ENCODE measurements around the gene SLC25A25. TPM values are rescaled to one million over a fixed set of nuclear protein-coding genes. Genes with fewer than 3 reads are reported as not detected.

Gene SLC25A25
- total and polyA plus RNA-seq, 4 donors, result 10.5 to 32.6 (median 24.5) TPM

DNA sequence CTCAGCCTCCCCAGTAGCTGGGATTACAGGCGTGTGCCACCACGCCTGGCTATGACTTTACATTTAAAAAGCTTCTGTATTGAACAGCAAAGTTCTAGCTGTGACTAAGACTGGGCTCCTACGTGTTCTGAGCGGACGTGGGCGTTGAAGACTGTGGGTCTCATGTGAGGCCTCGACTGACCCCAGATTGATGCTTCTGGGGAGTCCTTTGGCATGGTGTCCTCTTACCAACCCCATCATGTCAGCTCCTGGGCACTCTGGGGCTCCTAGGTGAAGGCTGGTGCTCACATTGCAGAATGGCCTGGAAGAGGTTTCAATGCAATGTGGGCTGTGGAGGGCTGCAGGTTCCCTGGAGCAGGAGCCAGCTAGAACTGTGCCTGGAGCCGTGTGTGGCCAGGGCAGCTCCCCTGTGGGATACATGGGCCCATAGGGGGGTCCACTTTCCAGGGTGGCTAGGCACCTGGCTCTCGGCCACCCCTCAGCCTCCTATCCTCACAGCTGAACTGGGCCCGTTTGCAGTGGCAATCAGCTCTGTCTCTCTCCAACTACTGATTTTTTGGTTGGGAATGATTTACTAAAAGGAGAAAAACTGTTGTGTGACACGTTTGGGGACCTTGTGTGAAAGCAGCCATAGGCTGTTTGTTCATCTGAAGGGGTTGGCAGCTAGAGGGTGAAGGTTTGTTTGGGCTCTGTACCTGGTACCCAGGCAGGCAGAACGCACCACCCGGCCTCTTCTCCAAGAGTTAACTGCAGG, 29.7 kb downstream of the SLC25A25 start:
- 64 to 65% methylated on average over 13 of the region's 13 CpGs for WGBS, 2 donors
- Histone ChIP-seq H3K36me3 (ENCODE audit: control insufficient read depth in 4 of 4, insufficient read depth in 4 of 4, low read length in 4 of 4) (peaks cover 5 to 21% (median 11%) of the 10 kb centered on the region in 4 donors), H3K27ac (ENCODE audit: low read depth in 1 of 2, low read length in 1 of 2) (peak overlapping the region; percentile 95 to 98), H3K4me1 (ENCODE audit: control insufficient read depth in 5 of 5, insufficient read depth in 5 of 5, low read length in 5 of 5) (peaks cover 26 to 58% (median 29%) of the 10 kb centered on the region in 5 donors), H3K9me3 (ENCODE audit: control insufficient read depth in 4 of 4, insufficient read depth in 3 of 4, low read length in 3 of 4) (no peaks in the 10 kb centered on the region), H3K4me3 (no peak overlapping the region), H3K9ac (ENCODE audit: insufficient read depth in 1 of 2, low read length in 2 of 2) (peak overlapping the region in 1 of 2 donors; percentile 82), H3K27me3 (ENCODE audit: control insufficient read depth in 3 of 3, insufficient read depth in 3 of 3, low read length in 2 of 3) (no peaks in the 10 kb centered on the region)
- TF ChIP-seq, protein P1, sequence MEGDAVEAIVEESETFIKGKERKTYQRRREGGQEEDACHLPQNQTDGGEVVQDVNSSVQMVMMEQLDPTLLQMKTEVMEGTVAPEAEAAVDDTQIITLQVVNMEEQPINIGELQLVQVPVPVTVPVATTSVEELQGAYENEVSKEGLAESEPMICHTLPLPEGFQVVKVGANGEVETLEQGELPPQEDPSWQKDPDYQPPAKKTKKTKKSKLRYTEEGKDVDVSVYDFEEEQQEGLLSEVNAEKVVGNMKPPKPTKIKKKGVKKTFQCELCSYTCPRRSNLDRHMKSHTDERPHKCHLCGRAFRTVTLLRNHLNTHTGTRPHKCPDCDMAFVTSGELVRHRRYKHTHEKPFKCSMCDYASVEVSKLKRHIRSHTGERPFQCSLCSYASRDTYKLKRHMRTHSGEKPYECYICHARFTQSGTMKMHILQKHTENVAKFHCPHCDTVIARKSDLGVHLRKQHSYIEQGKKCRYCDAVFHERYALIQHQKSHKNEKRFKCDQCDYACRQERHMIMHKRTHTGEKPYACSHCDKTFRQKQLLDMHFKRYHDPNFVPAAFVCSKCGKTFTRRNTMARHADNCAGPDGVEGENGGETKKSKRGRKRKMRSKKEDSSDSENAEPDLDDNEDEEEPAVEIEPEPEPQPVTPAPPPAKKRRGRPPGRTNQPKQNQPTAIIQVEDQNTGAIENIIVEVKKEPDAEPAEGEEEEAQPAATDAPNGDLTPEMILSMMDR (IDR thresholded peaks at IDR 0.05; ENCODE audit: control extremely low read depth, extremely low read depth), result no peak
- DNase-seq (no peak), ATAC-seq (ENCODE audit: insufficient read depth, low FRiP score) (no peak)

DNA sequence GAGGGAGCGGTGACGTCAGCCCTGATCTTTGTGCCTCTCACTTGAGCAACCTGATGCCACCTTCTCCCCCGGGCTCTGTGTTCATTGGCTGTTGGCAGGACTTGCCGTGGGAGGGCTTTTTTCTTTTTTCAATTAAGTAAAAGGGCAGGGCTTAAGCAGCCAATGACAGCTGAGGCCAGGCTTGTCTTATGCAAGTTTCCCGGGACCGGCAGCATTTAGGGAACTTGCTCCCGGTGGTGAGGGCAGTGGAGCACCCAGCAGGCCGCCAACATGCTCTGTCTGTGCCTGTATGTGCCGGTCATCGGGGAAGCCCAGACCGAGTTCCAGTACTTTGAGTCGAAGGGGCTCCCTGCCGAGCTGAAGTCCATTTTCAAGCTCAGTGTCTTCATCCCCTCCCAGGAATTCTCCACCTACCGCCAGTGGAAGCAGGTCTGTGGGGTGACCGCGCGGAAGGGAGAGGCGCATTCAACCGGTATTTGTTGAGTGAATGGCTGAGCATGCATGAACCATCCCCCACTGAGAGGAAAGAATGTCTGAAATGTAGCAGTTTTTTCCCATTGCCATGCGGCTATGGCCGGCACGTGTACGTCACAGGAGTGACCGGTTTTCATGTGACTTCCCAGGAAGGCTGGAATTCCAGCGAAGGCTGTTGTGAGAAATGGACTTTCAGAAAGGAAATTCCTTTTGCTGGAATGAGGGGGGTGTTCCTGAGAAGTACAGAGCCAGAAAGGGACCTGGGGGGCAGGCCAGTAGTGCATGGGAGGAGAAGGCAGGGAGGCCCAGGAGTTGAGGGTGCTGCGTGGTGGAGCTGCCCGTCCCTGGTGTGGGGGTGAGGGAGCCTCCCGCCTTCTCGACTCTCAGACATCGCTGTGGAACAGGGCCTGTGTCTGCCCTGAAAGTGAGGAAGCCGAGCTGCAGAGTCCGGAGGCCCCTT, 30.5 kb downstream of the SLC25A25 start:
- Histone ChIP-seq H3K4me1 (ENCODE audit: control insufficient read depth in 5 of 5, insufficient read depth in 5 of 5, low read length in 5 of 5) (peaks cover 22 to 49% (median 27%) of the 10 kb centered on the region in 5 donors), H3K9ac (ENCODE audit: insufficient read depth in 1 of 2, low read length in 2 of 2) (peak overlapping the region; percentile 67 to 82), H3K36me3 (ENCODE audit: control insufficient read depth in 4 of 4, insufficient read depth in 4 of 4, low read length in 4 of 4) (peaks cover 6 to 29% (median 16%) of the 10 kb centered on the region in 4 donors), H3K9me3 (ENCODE audit: control insufficient read depth in 4 of 4, insufficient read depth in 3 of 4, low read length in 3 of 4) (no peaks in the 10 kb centered on the region), H3K4me3 (peak overlapping the region; percentile 66), H3K27ac (ENCODE audit: low read depth in 1 of 2, low read length in 1 of 2) (peak overlapping the region; percentile 95 to 98), H3K27me3 (ENCODE audit: control insufficient read depth in 3 of 3, insufficient read depth in 3 of 3, low read length in 2 of 3) (no peaks in the 10 kb centered on the region)
- DNase-seq (peak; percentile 90 to 93 (median 92)), ATAC-seq (ENCODE audit: insufficient read depth, low FRiP score) (peak; percentile 45)
- TF ChIP-seq, protein P1 (IDR thresholded peaks at IDR 0.05; ENCODE audit: control extremely low read depth, extremely low read depth), result no peak
- 14 to 40% methylated on average over 32 of the region's 32 CpGs for WGBS, 2 donors

DNA sequence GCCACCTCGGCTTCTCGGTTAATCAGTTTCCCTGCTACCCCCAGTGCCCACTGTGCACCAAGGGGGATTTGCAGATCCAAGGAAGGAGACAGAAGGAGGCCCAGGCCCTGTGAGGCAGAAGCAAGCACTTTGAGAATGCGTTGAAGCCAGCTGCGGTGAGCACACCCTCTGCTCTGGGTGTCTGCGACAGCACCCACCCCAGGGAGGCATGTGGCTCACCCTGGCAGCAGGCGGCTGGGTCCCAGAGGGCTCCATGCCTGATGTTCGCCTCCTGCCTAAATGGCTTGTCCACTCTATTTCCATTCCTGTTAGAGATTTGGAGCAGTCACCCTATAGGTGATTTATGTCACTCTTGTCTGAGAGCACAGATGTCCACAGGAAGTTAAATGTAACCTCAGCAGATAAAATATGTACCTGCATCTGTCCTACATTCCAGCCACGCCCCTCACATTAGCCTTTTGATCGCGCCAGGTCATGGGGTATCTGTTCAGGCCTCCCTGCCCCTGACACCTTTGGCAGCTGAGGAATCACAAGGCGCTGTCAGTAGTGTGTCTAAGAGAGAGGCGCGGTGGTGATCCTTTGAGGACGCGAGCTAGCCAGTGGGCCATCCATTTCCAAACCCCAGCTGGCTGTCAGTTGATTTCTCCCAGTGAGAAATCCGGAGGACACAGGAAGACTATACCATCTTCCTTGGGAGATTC, 31.3 kb downstream of the SLC25A25 start:
- 46 to 69% methylated on average over 16 of the region's 16 CpGs for WGBS, 2 donors
- no peak for ATAC-seq (ENCODE audit: insufficient read depth, low FRiP score)

More for the DNA sequence above, 31.3 kb downstream of the SLC25A25 start:
- Histone ChIP-seq H3K27me3 (ENCODE audit: control insufficient read depth in 3 of 3, insufficient read depth in 3 of 3, low read length in 2 of 3) (no peaks in the 10 kb centered on the region), H3K4me1 (ENCODE audit: control insufficient read depth in 5 of 5, insufficient read depth in 5 of 5, low read length in 5 of 5) (peaks cover 17 to 43% (median 29%) of the 10 kb centered on the region in 5 donors), H3K4me3 (peak overlapping the region; percentile 66), H3K9ac (ENCODE audit: insufficient read depth in 1 of 2, low read length in 2 of 2) (peak overlapping the region; percentile 67 to 82), H3K36me3 (ENCODE audit: control insufficient read depth in 4 of 4, insufficient read depth in 4 of 4, low read length in 4 of 4) (peaks cover 14 to 36% (median 23%) of the 10 kb centered on the region in 4 donors), H3K27ac (ENCODE audit: low read depth in 1 of 2, low read length in 1 of 2) (peak overlapping the region; percentile 95 to 98), H3K9me3 (ENCODE audit: control insufficient read depth in 4 of 4, insufficient read depth in 3 of 4, low read length in 3 of 4) (no peaks in the 10 kb centered on the region)
- DNase-seq, result peak in 2 of 3 donors; percentile 14 to 37
- TF ChIP-seq, protein P1 (IDR thresholded peaks at IDR 0.05; ENCODE audit: control extremely low read depth, extremely low read depth), result no peak

Measured in lung (tissue), 12 donors.